ENCODE measurements around the gene SLC4A7. TPM values are rescaled to one million over a fixed set of nuclear protein-coding genes. Genes with fewer than 3 reads are reported as not detected.

Gene SLC4A7
- total and polyA plus RNA-seq, 4 donors = 3.3 to 87.1 (median 11.9) TPM

DNA sequence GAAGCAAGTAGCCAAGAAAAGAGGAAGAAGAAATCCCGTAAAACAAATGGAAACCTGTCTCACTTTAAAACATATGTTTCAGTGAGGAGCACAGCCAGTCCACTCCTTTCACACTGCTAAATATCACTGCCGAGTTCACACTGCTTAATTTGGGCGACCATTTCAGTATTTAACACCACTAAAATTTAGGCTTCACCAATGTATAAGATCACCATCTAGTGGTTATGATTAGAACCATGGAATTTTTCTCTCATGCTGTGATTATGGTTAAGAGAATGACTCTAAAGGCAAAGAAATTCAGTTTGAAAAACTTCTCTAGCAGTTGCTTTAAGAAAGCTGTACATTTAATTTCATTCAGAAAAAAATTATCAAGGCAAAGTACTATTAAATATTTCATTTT, 16.6 kb downstream of the SLC4A7 start:
- Histone ChIP-seq H3K36me3 (ENCODE audit: control insufficient read depth in 4 of 4, insufficient read depth in 4 of 4, low read length in 4 of 4) (no peaks in the 10 kb centered on the region), H3K9me3 (ENCODE audit: control insufficient read depth in 4 of 4, insufficient read depth in 3 of 4, low read length in 3 of 4) (peaks cover 0 to 2% (median 0%) of the 10 kb centered on the region in 4 donors), H3K4me1 (ENCODE audit: control insufficient read depth in 5 of 5, insufficient read depth in 5 of 5, low read length in 5 of 5) (peaks cover 0 to 4% (median 0%) of the 10 kb centered on the region in 5 donors), H3K27ac (ENCODE audit: low read depth in 1 of 2, low read length in 1 of 2) (no peak overlapping the region), H3K27me3 (ENCODE audit: control insufficient read depth in 3 of 3, insufficient read depth in 3 of 3, low read length in 2 of 3) (no peaks in the 10 kb centered on the region), H3K4me3 (no peak overlapping the region), H3K9ac (ENCODE audit: insufficient read depth in 1 of 2, low read length in 2 of 2) (peak overlapping the region in 1 of 2 donors; percentile 45)
- WGBS, 2 donors = 13 to 20% methylated on average over 3 of the region's 3 CpGs
- DNase-seq (peak in 2 of 3 donors; percentile 61 to 62), ATAC-seq (ENCODE audit: insufficient read depth, low FRiP score) (no peak)
- TF ChIP-seq, protein P1, sequence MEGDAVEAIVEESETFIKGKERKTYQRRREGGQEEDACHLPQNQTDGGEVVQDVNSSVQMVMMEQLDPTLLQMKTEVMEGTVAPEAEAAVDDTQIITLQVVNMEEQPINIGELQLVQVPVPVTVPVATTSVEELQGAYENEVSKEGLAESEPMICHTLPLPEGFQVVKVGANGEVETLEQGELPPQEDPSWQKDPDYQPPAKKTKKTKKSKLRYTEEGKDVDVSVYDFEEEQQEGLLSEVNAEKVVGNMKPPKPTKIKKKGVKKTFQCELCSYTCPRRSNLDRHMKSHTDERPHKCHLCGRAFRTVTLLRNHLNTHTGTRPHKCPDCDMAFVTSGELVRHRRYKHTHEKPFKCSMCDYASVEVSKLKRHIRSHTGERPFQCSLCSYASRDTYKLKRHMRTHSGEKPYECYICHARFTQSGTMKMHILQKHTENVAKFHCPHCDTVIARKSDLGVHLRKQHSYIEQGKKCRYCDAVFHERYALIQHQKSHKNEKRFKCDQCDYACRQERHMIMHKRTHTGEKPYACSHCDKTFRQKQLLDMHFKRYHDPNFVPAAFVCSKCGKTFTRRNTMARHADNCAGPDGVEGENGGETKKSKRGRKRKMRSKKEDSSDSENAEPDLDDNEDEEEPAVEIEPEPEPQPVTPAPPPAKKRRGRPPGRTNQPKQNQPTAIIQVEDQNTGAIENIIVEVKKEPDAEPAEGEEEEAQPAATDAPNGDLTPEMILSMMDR (IDR thresholded peaks at IDR 0.05; ENCODE audit: control extremely low read depth, extremely low read depth) = peak; percentile 42

DNA sequence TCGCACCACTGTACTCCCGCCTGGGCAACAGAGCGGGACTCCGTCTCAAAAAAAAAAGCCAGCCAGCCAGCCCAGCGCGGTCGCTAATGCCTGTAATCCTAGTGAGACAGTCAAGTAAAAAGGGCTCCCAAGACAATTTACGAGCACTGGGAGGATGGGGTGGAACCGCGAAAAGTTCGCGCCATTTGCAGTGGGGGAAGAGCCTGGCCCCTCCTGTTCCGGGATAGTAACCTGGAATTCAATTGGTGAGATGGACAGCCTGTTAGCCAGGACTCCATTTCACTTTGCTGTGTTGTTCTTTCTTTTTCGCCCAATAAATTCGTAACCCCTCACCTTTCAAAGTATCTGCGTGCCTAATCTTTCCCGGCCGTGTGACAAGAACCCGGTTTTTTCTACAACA, 19.5 kb downstream of the SLC4A7 start:
- Histone ChIP-seq H3K4me1 (ENCODE audit: control insufficient read depth in 5 of 5, insufficient read depth in 5 of 5, low read length in 5 of 5) (peaks cover 0 to 4% (median 0%) of the 10 kb centered on the region in 5 donors), H3K27ac (ENCODE audit: low read depth in 1 of 2, low read length in 1 of 2) (no peak overlapping the region), H3K9ac (ENCODE audit: insufficient read depth in 1 of 2, low read length in 2 of 2) (no peak overlapping the region), H3K36me3 (ENCODE audit: control insufficient read depth in 4 of 4, insufficient read depth in 4 of 4, low read length in 4 of 4) (no peaks in the 10 kb centered on the region), H3K4me3 (no peak overlapping the region), H3K9me3 (ENCODE audit: control insufficient read depth in 4 of 4, insufficient read depth in 3 of 4, low read length in 3 of 4) (peaks cover 0 to 2% (median 0%) of the 10 kb centered on the region in 4 donors), H3K27me3 (ENCODE audit: control insufficient read depth in 3 of 3, insufficient read depth in 3 of 3, low read length in 2 of 3) (no peaks in the 10 kb centered on the region)
- TF ChIP-seq, protein P1 (IDR thresholded peaks at IDR 0.05; ENCODE audit: control extremely low read depth, extremely low read depth) = no peak
- DNase-seq (no peak), ATAC-seq (ENCODE audit: insufficient read depth, low FRiP score) (no peak)
- WGBS, 2 donors = 97 to 98% methylated on average over 19 of the region's 19 CpGs

DNA sequence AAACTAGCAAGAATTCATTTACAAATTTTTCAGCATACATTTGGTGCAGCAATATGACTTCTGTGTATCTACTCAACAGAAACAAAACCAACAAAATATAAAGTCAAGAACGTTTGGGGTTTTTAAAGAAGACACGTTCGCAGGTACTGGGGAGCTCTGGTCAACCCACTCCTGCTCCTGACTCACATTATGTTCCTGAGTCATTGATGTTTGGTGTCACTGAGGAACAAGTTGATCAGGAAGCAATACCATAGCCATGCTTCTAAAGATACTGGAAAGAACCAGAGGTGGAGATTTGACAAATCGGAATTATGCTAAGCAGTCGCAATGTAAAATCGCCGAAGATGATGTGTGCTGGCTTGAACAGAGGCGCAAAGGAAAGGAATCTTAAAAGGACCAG, 22.0 kb downstream of the SLC4A7 start:
- WGBS, 2 donors = 97 to 98% methylated on average over 8 of the region's 8 CpGs
- no peak overlapping the region for H3K4me3 ChIP-seq
- peaks cover 0 to under 1% (median 0%) of the 10 kb centered on the region in 5 donors for H3K4me1 ChIP-seq (ENCODE audit: control insufficient read depth in 5 of 5, insufficient read depth in 5 of 5, low read length in 5 of 5)
- DNase-seq = no peak
- no peak overlapping the region for H3K9ac ChIP-seq (ENCODE audit: insufficient read depth in 1 of 2, low read length in 2 of 2)
- no peak for ATAC-seq (ENCODE audit: insufficient read depth, low FRiP score)
- no peak overlapping the region for H3K27ac ChIP-seq (ENCODE audit: low read depth in 1 of 2, low read length in 1 of 2)
- no peaks in the 10 kb centered on the region for H3K27me3 ChIP-seq (ENCODE audit: control insufficient read depth in 3 of 3, insufficient read depth in 3 of 3, low read length in 2 of 3)
- H3K9me3 ChIP-seq (ENCODE audit: control insufficient read depth in 4 of 4, insufficient read depth in 3 of 4, low read length in 3 of 4) = peaks cover 0 to 2% (median 0%) of the 10 kb centered on the region in 4 donors
- TF ChIP-seq, protein P1 (IDR thresholded peaks at IDR 0.05; ENCODE audit: control extremely low read depth, extremely low read depth) = no peak
- no peaks in the 10 kb centered on the region for H3K36me3 ChIP-seq (ENCODE audit: control insufficient read depth in 4 of 4, insufficient read depth in 4 of 4, low read length in 4 of 4)

DNA sequence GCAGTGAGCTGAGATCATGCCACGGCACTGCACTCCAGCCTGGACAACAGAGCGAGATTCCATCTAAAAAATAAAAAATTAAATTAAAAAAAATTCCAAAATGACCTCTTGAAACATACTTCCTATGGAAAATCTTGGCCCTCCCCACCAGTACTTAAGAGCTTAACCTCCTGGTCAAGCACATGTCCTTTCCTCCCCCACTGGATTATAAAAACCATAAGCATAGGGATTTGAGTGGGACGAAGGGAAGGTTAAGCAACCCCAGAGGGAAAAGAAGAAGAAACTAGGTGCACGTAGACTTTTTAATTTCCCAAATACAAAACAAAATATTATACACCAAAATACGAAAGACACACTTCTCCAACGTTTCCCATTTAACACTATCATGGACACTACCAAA, 25.3 kb downstream of the SLC4A7 start:
- 69 to 75% methylated on average over 6 of the region's 6 CpGs for WGBS, 2 donors
- Histone ChIP-seq H3K9me3 (ENCODE audit: control insufficient read depth in 4 of 4, insufficient read depth in 3 of 4, low read length in 3 of 4) (peaks cover 0 to 2% (median 0%) of the 10 kb centered on the region in 4 donors), H3K27ac (ENCODE audit: low read depth in 1 of 2, low read length in 1 of 2) (no peak overlapping the region), H3K9ac (ENCODE audit: insufficient read depth in 1 of 2, low read length in 2 of 2) (no peak overlapping the region), H3K36me3 (ENCODE audit: control insufficient read depth in 4 of 4, insufficient read depth in 4 of 4, low read length in 4 of 4) (no peaks in the 10 kb centered on the region), H3K27me3 (ENCODE audit: control insufficient read depth in 3 of 3, insufficient read depth in 3 of 3, low read length in 2 of 3) (no peaks in the 10 kb centered on the region), H3K4me1 (ENCODE audit: control insufficient read depth in 5 of 5, insufficient read depth in 5 of 5, low read length in 5 of 5) (no peaks in the 10 kb centered on the region), H3K4me3 (no peak overlapping the region)
- TF ChIP-seq, protein P1 (IDR thresholded peaks at IDR 0.05; ENCODE audit: control extremely low read depth, extremely low read depth) = no peak
- no peak for DNase-seq
- no peak for ATAC-seq (ENCODE audit: insufficient read depth, low FRiP score)

Measured in lung (tissue), 12 donors.